GM23248 (cell line): ENCODE measurements around the gene ABCC4. TPM values are rescaled to one million over a fixed set of nuclear protein-coding genes. Genes with fewer than 3 reads are reported as not detected.

Source experiments
- DNase-seq: peaks from one replicate; pipeline ENCODE4 v3.0.0-alpha.2; 2015
- H2AFZ ChIP-seq: fragments of 200-600 bp; sonication (generic); 2 replicates; pipeline ENCODE4 v1.6.1; 2016; ENCODE audit warnings: antibody characterized with exemption
- H3F3A ChIP-seq: fragments of 200-600 bp; sonication (generic); 2 replicates; pipeline ENCODE4 v1.6.1; 2016; ENCODE audit warnings: mild to moderate bottlenecking, antibody characterized with exemption, mixed run types; ENCODE audit not compliant: insufficient read depth
- H3K27ac ChIP-seq: fragments of 200-600 bp; sonication (generic); 2 replicates; pipeline ENCODE4 v1.5.1; 2016; ENCODE audit warnings: mild to moderate bottlenecking
- H3K27me3 ChIP-seq: fragments of 200-600 bp; sonication (generic); replicated peaks from 2 replicates; pipeline ENCODE4 v1.6.1; 2016; ENCODE audit warnings: mild to moderate bottlenecking; ENCODE audit not compliant: insufficient read depth
- H3K36me3 ChIP-seq: fragments of 200-600 bp; sonication (generic); 2 replicates; pipeline ENCODE4 v1.6.1; 2016; ENCODE audit warnings: low read depth, mild to moderate bottlenecking
- H3K4me1 ChIP-seq: fragments of 200-600 bp; sonication (generic); 2 replicates; pipeline ENCODE4 v1.6.1; 2016; ENCODE audit warnings: mild to moderate bottlenecking; ENCODE audit not compliant: insufficient read depth
- H3K4me2 ChIP-seq: fragments of 200-600 bp; sonication (generic); one replicate; pipeline ENCODE4 v1.6.1; 2016; ENCODE audit warnings: mild to moderate bottlenecking; ENCODE audit not compliant: unreplicated experiment
- H3K4me3 ChIP-seq: fragments of 200-600 bp; sonication (generic); 2 replicates; pipeline ENCODE4 v1.5.1; 2016; ENCODE audit warnings: mild to moderate bottlenecking
- H3K79me2 ChIP-seq: fragments of 200-600 bp; sonication (generic); 2 replicates; pipeline ENCODE4 v1.6.1; 2016; ENCODE audit warnings: mild to moderate bottlenecking; ENCODE audit not compliant: insufficient read depth
- H3K9ac ChIP-seq: fragments of 200-600 bp; sonication (generic); 2 replicates; pipeline ENCODE4 v1.6.1; 2016; ENCODE audit warnings: mild to moderate bottlenecking
- H3K9me2 ChIP-seq: fragments of 200-600 bp; sonication (generic); 2 replicates; pipeline ENCODE4 v1.6.1; 2016; ENCODE audit warnings: mixed run types, mild to moderate bottlenecking, moderate library complexity; ENCODE audit not compliant: insufficient read depth
- H3K9me3 ChIP-seq: fragments of 200-600 bp; sonication (generic); one replicate; pipeline ENCODE4 v1.6.1; 2017; ENCODE audit warnings: low read depth
- H4K20me1 ChIP-seq: fragments of 200-600 bp; sonication (generic); 2 replicates; pipeline ENCODE4 v1.6.0; 2016; ENCODE audit not compliant: insufficient read depth
- EZH2 ChIP-seq: fragments of 200-600 bp; sonication (generic); IDR thresholded peaks from 2 replicates; pipeline ENCODE4 v1.6.1; 2018; ENCODE audit warnings: antibody characterized with exemption, mild to moderate bottlenecking; ENCODE audit not compliant: insufficient read depth, poor library complexity, severe bottlenecking
- EZH2phosphoT487 ChIP-seq: fragments of 200-600 bp; sonication (generic); IDR thresholded peaks from 2 replicates; pipeline ENCODE4 v1.6.1; 2018; ENCODE audit warnings: antibody characterized with exemption, moderate library complexity, mild to moderate bottlenecking, low read depth; ENCODE audit not compliant: insufficient read depth
- WGBS, 2 experiments: methylation state at CpG; one replicate each; pipeline ENCODE4 v1.1.6; 2015 to 2017; ENCODE audit warnings: low lambda C conversion rate in 2 of 2, low coverage in 1 of 2; ENCODE audit errors: missing lambda C conversion rate in 2 of 2; 5-methylcytosine and 5-hydroxymethylcytosine counted together
- in situ Hi-C: fragments of 300-500 bp; cut with MboI; formaldehyde crosslinking; loops from 2 replicates; pipeline ENCODE4 v1.15.0; 2020
- polyA plus RNA-seq: library from polyadenylated mRNA; unstranded; fragments of >200 nt; fragmentation: Nextera tagmentation; extraction: Ambion mirVana; gene quantifications from 2 replicates; pipeline ENCODE4 v1.2.1, GENCODE V29; 2016
- total RNA-seq: library from RNA; depleted of rRNA; stranded (reverse); fragments of >200 nt; shearing (Covaris generic); gene quantifications from 2 replicates; pipeline ENCODE4 v1.2.3, GENCODE V29; 2014

ABCC4 gene
- total and polyA plus RNA-seq, 2 experiments from 2014 or later, result 3.9 to 11.2 TPM

- Histone ChIP-seq H3K4me1 (no peaks in the 10 kb centered on the region), H3K9ac (no peak overlapping the region), H3K9me3 (no peaks in the 10 kb centered on the region), H3K36me3 (no peaks in the 10 kb centered on the region), H3K79me2 (no peaks in the 10 kb centered on the region), H3K9me2 (no peaks in the 10 kb centered on the region), H3K4me2 (no peak overlapping the region), H4K20me1 (no peaks in the 10 kb centered on the region), H3K27ac (no peak overlapping the region), H3K4me3 (no peak overlapping the region), H3K27me3 (no peaks in the 10 kb centered on the region), H2AFZ (no peak overlapping the region), H3F3A (no peaks in the 10 kb centered on the region)
- no peak for DNase-seq
- TF ChIP-seq EZH2, result no peak
- no peak for TF ChIP-seq EZH2phosphoT487
- WGBS, 2 experiments, result 70 to 75% methylated on average over 5 of the region's 5 CpGs
- in situ Hi-C loops, result no loop called here
Measured at GRCh38 chr13:95228130-95228529, 73.1 kb downstream of the ABCC4 start.

- Histone ChIP-seq H3K4me2 (no peak overlapping the region), H3K27ac (no peak overlapping the region), H3K9me2 (no peaks in the 10 kb centered on the region)
Measured at GRCh38 chr13:95226932-95227695, 74.1 kb downstream of the ABCC4 start.

DNA sequence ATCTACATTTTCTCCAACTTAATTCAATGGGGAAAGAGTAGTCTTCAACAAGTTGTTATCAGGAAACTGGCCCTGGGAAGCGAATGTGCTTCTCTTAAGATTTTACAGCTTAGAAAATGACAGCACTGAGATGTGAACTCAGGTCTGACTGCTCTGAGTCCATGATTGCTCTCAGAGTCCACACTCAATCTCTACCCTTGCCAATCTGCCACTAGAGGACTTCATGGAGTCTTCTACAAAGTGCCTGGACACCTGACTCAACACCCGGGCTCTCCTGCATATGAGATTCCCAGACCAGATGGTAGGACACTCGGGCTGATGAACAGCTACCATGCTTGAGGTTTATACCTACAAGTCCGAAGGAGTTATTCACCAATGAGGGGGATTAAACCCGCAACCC is 74.8 kb downstream of the ABCC4 start:
- Histone ChIP-seq H3K27me3 (no peaks in the 10 kb centered on the region), H3K79me2 (no peaks in the 10 kb centered on the region), H3K4me2 (no peak overlapping the region), H3K4me1 (no peaks in the 10 kb centered on the region), H3K9ac (no peak overlapping the region), H3F3A (no peaks in the 10 kb centered on the region), H3K4me3 (no peak overlapping the region), H3K36me3 (no peaks in the 10 kb centered on the region), H3K27ac (no peak overlapping the region), H3K9me3 (no peaks in the 10 kb centered on the region), H4K20me1 (no peaks in the 10 kb centered on the region), H2AFZ (no peak overlapping the region), H3K9me2 (no peaks in the 10 kb centered on the region)
- TF ChIP-seq EZH2phosphoT487 (no peak), EZH2 (no peak)
- WGBS, 2 experiments, result 85 to 87% methylated on average over 5 of the region's 5 CpGs
- DNase-seq, result no peak
- in situ Hi-C loops, result no loop called here

More at GRCh38 chr13:95226932-95227695, 74.1 kb downstream of the ABCC4 start:
- TF ChIP-seq EZH2phosphoT487, result no peak
- TF ChIP-seq EZH2, result no peak
- no peaks in the 10 kb centered on the region for H3K4me1 ChIP-seq
- in situ Hi-C loops, result no loop called here
- no peak overlapping the region for H2AFZ ChIP-seq
- DNase-seq, result no peak
- no peaks in the 10 kb centered on the region for H3K27me3 ChIP-seq
- no peaks in the 10 kb centered on the region for H3K79me2 ChIP-seq
- H4K20me1 ChIP-seq, result no peaks in the 10 kb centered on the region
- H3K4me3 ChIP-seq, result no peak overlapping the region
- WGBS, 2 experiments, result 72 to 74% methylated on average over 4 of the region's 4 CpGs
- H3K9ac ChIP-seq, result no peak overlapping the region
- no peaks in the 10 kb centered on the region for H3K36me3 ChIP-seq
- no peaks in the 10 kb centered on the region for H3F3A ChIP-seq
- no peaks in the 10 kb centered on the region for H3K9me3 ChIP-seq

DNA sequence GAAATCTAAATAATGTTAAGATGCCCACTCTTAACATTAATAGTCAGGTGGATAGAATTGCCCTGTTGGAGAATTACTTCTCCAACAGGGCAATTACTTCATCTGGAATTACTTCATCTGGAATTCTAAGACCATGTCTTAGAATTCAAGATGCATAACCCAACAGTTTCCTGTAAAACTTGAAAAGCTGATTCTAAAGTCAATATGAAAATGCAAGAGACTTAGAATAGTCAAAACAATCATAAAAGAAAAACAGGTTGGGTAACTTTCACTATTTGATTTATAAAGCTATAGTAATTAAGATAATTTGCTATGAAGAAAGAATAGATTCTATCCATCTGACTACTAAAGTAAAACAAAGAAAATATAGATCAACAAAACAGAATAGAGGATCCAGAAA is 75.2 kb downstream of the ABCC4 start:
- no peak overlapping the region for H3K4me2 ChIP-seq
- no peaks in the 10 kb centered on the region for H3F3A ChIP-seq
- no peak overlapping the region for H2AFZ ChIP-seq
- no peaks in the 10 kb centered on the region for H3K27me3 ChIP-seq
- no peak for DNase-seq
- H3K9me3 ChIP-seq, result no peaks in the 10 kb centered on the region
- in situ Hi-C loops, result no loop called here
- H3K9me2 ChIP-seq, result no peaks in the 10 kb centered on the region
- no peak overlapping the region for H3K27ac ChIP-seq
- no peak overlapping the region for H3K4me3 ChIP-seq
- H3K4me1 ChIP-seq, result no peaks in the 10 kb centered on the region
- H4K20me1 ChIP-seq, result no peaks in the 10 kb centered on the region
- H3K36me3 ChIP-seq, result no peaks in the 10 kb centered on the region
- no peak for TF ChIP-seq EZH2
- TF ChIP-seq EZH2phosphoT487, result no peak
- no peak overlapping the region for H3K9ac ChIP-seq
- H3K79me2 ChIP-seq, result no peaks in the 10 kb centered on the region
